ENCODE measurements around the gene OSGEP.
A peak's percentile ranks its signal among the peaks of the same experiment; 100 is the strongest.

DNA sequence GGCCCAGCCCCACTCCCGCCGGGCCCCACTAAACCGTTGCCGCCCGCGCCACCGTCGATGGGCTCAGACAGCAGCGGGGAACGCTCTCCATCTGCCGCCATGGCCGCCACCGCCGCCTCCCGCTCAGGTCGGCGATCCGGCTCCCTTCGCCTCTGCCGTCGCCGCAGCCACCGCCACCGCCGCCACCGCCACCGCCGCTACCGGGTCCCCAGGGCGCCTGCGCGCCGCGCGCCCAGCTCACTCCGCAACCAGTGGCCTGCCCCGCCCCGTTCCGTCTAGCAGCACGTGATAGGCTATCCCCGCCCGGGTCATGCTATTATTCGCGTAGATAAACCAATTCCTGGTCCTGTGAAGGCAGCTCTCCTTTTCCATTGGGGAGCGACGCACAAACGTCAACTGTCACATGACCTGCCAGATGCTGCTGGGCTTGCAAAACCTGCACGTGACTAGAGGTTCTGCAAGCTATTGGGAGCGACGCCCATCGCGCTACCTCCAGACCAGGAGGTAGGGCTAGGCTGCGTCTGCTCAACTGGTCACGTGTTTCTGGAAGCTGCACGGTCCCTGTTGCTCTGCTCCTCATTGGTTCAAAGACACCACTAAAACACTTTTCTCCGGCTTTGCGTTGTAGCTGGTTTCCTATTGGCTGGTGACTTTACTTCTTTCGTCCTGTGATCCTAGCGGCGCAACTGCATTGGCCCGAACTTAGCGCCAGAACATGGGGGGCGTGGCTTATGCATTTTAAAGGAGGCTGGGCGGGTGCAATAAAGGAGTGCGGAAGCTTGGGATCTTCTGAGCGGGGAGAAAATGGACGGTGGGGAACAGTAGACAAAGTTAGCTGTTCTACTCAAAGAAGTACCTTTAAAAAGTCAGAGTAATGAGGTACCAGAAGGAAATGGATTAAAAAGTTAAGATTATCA, 6.9 kb upstream of the OSGEP start, which contains the start of gene PIP4P1:
- no peak for TF ChIP-seq CTCF (IDR thresholded peaks at IDR 0.05 in 2 of 3, conservative IDR thresholded peaks at IDR 0.05 in 1 of 3; ENCODE audit: borderline replicate concordance in 1 of 3, insufficient read depth in 1 of 3, low read depth in 2 of 3, low read length in 2 of 3)
- no peak for TF ChIP-seq EZH2phosphoT487 (IDR thresholded peaks at IDR 0.05; ENCODE audit: borderline replicate concordance)
- TF ChIP-seq TCF7L2 (IDR thresholded peaks at IDR 0.05; ENCODE audit: borderline replicate concordance, extremely low read depth, insufficient read depth, insufficient read length) = peak; percentile 75
- TF ChIP-seq ATF3 (IDR thresholded peaks at IDR 0.05) = no peak
- peak; percentile 12 for TF ChIP-seq ZFX (IDR thresholded peaks at IDR 0.05)
- TF ChIP-seq EZH2 (IDR thresholded peaks at IDR 0.05) = no peak
- TF ChIP-seq YY1 (IDR thresholded peaks at IDR 0.05; ENCODE audit: extremely low read depth, insufficient replicate concordance, low read depth, low read length) = no peak

Measured in HCT116 (cell line).